SH-SY5Y (cell line): ENCODE results near the gene POLR1A.

Experiments used
- GATA2 ChIP-seq: IDR thresholded peaks from 2 replicates; pipeline ENCODE4 v1.6.1; 2011; ENCODE audit warnings: mild to moderate bottlenecking, low read depth, low read length
- GATA3 ChIP-seq: IDR thresholded peaks from 2 replicates; pipeline ENCODE4 v1.6.1; 2011; ENCODE audit warnings: low read depth, mild to moderate bottlenecking, low read length, moderate library complexity

POLR1A gene

DNA sequence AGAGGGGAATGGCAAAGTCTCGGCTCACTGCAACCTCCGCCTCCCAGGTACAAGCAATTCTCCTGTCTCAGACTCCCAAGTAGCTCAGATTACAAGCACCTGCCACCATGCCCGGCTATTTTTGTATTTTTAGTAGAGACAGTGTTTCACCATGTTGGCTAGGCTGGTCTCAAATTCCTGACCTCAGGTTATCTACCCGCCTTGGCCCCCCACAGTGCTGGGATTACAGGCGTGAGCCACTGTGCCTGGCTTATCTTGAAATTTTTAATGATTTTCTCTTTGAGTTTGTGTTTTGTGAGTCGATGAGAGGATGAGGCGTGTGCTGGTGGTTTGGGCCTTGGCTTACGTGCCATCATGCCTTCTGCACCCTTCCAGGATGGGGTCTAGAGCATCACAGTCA, 115.6 kb downstream of the POLR1A start:
- TF ChIP-seq GATA2 (no peak), GATA3 (no peak)

DNA sequence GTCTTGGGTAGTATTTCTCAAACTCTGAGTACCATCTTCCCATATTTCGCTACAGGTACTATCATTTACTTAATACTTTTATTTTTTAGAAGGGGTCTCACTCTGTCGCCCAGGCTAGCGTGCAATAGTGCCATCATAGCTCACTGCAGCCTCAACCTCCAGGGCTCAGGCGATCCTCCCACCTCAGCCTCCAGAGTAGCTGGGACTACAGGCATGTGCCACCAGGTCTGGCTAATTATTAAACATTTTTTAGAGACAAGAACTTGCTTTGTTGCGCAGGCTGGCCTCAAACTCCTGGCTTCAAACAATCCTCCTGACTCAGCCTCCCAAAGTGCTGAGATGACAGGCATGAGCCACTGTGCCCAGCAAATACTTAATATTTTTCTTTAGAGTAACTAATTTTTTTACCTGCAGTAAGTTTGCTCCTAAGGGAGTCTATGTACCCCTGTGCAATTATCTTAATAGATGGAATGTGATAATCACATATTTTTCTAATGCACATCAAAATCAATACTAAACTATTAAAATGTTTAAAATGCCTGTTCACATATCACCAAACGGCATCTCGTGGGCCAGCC, 116.3 kb downstream of the POLR1A start:
- no peak for TF ChIP-seq GATA2

DNA sequence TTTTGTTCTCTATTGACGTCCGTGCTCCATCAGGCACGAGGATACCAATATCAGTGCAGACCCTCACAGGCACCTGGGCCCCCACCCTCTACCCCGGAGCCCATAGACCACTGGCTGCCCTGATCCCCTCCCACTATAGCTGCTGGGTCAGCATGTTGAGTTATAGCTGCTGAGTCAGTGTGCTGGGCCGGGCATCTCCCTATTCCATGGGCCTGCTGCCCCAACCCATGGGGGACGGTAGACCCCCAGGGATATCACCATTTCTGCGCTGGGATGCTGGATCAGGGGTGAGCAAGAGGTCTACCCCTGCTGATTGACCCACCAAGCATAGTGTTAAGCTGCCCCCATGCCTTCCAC, 116.8 kb downstream of the POLR1A start:
- TF ChIP-seq GATA3 (no peak), GATA2 (no peak)

DNA sequence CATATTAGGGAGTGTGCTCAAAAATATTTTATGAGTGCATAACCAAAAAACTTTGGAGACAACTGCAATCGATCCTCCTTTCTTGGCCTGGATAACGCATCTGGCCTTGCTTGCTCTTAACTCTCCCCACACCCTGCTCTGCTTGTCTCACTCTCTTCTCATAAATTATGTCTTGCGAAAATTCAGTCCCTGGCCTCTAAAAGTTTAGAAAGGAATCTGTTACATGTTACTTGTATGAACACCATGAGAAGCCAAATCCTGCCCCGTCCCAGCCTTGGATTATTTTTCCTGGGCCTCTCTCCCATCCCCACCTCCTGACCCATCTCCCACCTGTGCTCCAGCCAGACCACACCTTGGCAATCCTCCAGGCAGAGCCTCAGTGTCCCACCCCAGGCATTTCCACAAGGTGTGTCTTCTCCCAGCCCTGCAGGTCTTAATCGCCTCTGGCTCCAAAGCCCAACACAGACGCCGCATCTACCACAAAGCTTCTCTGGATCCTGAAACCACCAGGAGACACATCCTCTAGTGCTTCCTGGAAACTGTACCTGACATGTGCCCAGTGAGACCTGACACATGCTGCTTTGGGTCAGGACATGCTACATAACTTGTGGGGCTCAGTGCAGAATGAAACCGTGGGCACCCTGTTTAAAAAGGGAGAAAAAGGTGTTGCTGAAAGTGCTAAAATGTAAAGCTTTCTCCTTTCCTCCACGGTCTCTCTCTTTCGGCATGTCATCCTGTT, 117.3 kb downstream of the POLR1A start:
- no peak for TF ChIP-seq GATA2
- TF ChIP-seq GATA3 = no peak

DNA sequence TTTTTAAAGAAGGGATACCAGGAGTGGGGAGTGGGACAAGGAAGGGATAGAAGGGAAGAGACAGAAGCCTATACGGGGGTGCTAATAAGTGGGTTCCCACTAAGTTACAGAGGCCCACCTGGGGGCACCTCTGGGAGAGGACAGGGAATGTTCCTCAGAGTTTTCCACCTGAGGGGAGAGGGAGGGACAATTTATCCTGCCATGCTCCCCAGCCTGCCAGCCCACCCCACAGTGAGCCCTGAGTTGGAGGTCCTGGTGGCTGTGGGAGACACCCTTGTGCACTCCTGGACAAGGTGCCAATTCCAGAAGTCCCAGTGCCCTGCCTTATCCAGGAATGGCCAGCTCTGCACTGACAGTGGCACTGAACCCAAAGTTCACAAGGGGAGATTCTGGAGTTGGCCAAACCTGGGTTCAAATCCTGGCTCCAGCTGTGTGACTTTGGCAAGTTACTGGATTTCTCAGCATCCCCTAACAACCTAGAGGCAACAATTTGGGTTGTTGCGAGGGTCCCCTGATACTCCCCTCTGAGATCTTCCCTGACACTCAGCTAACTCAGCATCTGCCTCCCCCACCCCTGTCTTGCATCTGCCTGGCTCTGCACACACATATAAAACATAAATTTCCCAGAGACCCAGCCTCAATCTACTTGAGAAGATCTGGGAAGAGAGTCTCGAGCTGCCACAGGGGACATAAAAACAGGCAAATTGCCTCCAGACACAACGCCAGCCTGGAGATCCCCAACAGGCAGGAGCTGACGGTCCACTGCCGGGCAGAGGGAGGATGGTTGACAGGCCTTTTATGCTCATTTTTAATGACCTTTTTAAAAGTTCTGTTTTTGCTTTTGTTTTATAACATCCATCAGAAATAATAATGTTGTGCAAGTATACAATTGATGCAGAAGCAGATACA, 118.2 kb downstream of the POLR1A start:
- TF ChIP-seq GATA3 = no peak
- TF ChIP-seq GATA2 = no peak

DNA sequence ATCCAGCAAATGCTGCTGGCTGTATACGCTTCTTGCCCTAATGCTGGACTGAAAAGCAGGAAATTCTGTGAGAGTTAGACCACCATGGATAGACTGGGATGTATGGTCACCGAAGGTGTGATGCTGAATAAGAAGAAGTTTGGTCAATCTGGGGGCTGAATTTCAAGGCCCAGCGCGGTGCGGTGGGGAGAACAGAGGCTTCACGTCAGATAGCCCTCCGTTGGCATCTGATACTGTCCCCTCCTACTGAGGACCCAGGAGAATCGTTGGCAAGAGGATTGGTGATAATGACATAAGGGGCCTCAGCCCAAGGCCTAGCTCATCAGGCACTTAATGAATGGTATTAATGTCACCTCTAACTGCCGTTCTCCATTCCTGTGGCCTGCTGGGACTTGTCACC, 119.6 kb downstream of the POLR1A start:
- no peak for TF ChIP-seq GATA3
- no peak for TF ChIP-seq GATA2

DNA sequence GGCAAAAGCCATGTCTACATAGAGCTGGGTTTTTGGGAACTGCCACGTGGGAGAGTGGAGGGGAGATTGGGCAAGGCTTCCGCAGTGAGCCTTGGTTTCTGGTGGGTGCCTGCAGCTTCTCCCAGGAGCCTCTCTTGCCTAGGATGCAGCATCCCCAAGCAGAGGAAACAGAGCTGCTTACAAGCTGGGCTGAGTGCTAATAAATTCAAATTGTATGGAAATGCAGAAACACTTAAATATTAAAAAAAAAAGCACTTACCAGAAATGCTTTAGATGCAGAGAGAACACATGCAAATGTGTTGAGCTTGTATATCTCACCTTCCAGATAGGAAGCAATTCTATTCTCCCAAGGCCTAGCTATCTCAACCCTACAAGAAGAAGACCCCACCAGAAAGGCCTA, 120.9 kb downstream of the POLR1A start:
- TF ChIP-seq GATA2 (no peak), GATA3 (no peak)

DNA sequence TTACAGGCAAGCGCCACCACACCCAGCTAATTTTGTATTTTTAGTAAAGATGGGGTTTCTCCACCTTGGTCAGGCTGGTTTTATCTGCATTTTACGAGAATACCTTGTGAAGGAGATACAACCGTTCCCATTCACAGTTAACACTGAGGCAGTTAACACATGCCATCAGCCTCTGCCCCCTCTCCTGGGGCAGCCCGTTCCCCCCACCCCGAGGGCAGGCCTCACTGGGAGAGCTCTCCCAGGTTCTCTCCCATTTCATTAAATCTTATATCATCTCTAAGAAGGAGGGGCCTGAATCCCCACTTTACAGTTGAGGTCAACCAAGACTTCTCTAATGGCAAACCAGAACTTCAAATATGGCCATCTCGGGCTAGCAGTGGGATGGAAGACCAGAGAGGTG, 121.9 kb downstream of the POLR1A start:
- no peak for TF ChIP-seq GATA3
- no peak for TF ChIP-seq GATA2

DNA sequence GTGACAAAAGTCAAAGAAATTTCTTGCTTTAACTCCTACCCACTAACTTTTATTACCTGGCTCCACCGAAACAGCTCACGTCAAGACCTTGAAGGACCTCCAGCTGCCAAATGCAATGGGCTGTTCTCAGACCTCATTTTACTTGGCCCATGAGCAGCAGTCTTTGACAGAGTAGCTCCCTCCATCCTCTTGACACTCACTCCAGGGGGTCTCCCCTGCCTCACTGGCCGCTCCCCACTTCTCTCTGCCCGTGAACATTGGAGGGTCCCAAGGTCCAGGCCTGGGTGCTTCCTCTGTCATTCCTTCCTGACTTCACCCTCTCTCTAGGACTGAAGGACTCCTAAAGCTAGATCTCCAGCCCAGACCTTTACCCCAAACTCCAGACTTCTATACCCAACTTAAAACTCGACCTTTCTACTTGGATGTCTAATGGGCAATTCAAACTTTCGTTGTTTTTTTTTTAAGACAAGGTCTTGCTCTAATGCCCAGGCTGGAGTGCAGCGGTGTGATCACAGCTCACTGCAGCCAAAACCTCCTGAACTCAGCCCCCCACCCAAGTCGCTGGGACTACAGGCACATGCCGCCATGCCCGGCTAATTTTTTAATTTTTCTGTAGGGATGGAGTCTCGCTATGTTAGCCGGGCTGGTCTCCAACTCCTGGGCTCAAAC, 124.0 kb downstream of the POLR1A start:
- TF ChIP-seq GATA2 (no peak), GATA3 (no peak)

DNA sequence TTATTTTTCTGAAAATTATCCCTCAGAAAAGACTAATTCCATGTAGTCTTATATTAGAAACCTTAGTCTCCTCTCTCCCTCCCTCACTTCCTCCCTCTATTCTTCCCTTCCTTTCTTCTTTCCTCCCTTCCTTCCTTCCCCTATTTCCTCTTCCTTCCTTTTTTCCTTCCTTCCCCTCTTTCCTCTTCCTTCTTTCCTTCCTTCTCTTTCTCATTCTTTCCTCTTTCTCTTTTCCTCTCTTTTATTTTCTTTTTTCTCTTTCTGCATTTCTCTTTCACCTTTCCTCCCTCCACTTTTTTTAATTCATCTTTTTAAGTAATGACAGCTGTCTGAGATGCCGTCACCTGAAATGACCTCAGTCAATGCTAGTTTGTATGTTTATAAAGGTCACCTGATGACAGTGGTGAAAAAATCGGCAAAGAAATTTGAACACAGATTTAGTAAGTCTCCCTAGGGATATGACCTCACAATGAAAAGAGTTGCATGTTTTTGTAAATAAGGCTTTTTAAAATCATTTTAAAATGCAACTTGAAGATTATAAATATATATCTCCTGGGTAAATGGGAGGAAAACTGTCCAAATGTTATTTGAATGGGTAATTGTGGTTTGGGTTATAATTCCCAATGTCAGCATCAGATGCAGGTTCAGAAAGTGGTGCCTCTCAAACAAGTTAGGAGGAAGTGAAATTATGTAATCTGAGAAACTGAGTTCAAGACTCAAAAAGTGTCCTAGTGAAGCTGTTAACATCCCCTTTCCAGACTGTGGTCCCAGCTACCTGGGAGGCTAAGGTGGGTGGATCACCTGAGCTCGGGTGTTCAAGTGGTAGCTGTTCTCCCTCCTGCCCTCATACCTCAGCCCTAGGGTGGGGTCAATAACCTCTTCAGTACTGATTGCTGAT, 126.6 kb downstream of the POLR1A start:
- TF ChIP-seq GATA2 (no peak), GATA3 (no peak)

DNA sequence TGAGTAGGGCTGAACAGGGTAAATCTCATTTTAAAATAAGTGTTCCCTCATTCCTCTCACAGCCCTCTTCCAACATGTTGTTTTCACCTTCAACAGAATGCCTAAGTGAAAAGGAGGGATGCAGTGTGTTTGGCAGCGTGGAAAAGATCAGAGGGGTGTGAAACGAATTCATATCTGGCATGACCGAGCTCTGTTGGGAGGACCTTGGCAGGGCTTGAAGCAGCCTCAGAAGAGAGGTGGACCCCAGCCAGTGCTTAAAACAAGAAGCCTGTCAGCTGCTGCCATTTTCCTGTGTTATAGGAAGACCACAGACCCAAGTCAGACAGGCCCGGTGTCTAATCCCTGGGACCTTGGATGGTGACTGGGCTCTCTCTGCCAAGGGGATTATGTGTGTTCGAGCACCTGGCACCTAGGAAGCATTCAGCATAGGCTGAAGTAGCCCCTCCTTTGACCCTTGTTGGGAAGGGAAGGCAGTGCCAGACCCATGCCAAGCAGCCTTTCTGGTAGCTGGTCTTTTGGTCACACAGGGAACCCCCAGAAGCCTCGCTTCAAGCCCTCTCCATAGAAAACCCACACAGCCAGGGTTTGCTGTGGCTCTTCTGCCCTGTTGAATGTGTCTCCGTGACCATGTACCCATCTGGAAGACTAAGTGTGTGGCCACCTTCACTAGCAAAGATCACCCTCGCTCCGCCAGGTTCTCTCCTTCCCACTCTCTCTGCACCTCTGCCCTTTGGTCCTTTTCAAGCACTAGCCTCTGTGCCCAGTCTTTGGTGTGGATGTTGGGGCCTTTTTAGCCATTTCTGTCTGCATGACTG, 129.4 kb downstream of the POLR1A start:
- TF ChIP-seq GATA3 (no peak), GATA2 (no peak)

DNA sequence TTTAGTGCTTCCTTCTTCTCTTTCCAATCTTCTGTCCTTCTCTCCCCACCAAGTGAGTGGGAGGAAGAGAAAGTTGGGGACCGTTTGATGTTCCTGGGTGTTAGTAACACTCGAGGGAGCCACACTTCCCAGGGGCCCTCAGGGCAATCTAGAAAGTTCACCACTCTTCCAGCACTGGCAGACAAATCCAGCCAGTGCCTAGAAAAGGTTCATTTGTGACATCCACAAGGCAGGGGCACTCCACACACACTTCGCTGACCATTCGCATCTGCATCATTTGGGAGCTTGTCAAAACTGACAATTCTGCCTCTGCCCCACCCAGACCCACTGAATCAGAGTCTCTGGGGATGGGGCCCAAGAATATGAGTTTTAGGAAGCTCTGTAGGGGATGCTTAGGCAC, 130.1 kb downstream of the POLR1A start:
- TF ChIP-seq GATA2 (no peak), GATA3 (no peak)

DNA sequence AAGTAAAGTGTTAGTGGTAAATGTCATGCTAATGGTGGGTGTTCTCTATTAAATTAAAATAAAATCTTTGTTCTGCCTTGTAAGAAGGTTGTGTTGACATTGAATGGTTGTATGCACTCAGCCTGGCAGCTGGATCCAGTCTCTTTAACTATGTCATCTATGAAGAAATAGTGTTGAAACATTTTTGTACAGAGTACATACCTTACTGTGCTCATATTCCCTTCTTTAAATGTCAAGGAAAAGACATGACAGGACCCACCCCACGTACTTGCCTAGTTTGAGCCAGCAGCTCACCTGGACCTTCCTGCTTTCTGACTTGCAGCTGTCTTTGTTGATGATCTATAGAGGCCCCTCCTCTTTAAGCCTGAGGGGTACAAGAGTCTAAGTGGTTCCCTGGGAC, 131.3 kb downstream of the POLR1A start:
- TF ChIP-seq GATA3 (no peak), GATA2 (no peak)

DNA sequence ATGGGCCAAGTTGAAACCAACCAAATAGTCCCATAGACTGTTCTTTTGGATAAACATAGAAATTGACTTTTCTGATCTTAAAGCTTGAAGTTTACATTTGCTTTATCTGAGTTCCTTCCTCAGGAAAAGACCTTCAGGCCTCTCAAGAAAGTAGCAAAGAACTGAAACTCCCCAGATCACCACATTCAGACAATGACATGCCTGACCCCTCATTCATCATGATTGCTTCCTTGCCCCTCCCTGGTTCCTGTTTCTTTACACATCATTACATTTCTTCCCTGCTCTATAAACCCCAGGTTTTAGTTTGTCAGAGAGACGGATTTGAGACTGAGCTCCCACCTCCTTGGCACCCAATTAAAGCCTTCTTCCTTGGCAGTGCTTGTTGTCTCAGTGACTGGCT, 133.3 kb downstream of the POLR1A start:
- TF ChIP-seq GATA2 (no peak), GATA3 (no peak)
